HG02938 (cell line): ENCODE data around the gene PLEKHG2.
"Not testable (repeated sequence)": the region's sequence is repeated elsewhere in the genome, so short reads cannot be mapped to it uniquely, and the experiment has no call there.

Experiments used
- ATAC-seq: cut with Tn5 transposase; IDR thresholded peaks from one replicate; pipeline ENCODE4 v1.9.1; 2021; ENCODE audit warnings: mild to moderate bottlenecking, moderate library complexity; ENCODE audit not compliant: unreplicated experiment

The PLEKHG2 gene, protein sequence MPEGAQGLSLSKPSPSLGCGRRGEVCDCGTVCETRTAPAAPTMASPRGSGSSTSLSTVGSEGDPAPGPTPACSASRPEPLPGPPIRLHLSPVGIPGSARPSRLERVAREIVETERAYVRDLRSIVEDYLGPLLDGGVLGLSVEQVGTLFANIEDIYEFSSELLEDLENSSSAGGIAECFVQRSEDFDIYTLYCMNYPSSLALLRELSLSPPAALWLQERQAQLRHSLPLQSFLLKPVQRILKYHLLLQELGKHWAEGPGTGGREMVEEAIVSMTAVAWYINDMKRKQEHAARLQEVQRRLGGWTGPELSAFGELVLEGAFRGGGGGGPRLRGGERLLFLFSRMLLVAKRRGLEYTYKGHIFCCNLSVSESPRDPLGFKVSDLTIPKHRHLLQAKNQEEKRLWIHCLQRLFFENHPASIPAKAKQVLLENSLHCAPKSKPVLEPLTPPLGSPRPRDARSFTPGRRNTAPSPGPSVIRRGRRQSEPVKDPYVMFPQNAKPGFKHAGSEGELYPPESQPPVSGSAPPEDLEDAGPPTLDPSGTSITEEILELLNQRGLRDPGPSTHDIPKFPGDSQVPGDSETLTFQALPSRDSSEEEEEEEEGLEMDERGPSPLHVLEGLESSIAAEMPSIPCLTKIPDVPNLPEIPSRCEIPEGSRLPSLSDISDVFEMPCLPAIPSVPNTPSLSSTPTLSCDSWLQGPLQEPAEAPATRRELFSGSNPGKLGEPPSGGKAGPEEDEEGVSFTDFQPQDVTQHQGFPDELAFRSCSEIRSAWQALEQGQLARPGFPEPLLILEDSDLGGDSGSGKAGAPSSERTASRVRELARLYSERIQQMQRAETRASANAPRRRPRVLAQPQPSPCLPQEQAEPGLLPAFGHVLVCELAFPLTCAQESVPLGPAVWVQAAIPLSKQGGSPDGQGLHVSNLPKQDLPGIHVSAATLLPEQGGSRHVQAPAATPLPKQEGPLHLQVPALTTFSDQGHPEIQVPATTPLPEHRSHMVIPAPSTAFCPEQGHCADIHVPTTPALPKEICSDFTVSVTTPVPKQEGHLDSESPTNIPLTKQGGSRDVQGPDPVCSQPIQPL (N-terminal part only)

DNA sequence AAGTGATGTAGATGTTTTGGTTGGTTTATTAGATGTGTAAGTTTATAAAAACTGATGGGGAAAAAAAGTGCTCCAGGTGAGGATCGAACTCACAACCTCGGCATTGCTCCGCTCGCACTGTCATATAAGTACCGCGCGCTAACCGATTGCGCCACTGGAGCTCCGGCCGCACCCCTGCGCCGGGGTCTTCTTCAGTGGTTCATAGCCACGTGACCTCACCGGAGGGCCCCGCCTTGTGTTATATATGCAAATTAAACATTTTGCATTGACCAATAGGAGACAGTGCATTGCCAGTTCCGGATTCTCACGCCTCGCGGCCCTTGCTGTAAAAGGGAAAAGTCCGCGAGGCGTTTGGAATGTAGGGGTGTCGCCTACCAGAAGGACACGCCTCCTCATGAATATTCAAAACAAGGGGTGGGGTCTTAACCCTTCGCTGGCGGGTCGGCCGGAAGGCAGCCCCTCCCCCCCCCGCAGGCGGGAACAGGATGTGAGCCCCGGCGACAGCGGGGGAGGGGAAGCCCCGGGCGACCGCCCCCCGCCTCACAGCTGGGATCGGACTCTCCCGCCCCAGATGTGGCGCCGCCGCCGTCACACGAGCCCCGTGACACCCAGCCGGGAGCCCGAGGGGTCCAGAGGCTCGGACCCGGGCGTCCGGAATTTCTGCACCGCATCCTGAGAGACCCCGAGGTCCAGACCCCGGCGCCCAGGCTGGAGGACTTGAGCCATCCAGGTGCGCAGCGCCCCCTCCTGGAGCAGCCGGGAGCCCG, at the start of gene PLEKHG2:
Gene PLEKHG2 (plus strand): TSS at position 570 of the 767 bp plus-strand sequence. CDS start 1,418 bp downstream, outside the sequence.
- peak; percentile 55 for ATAC-seq

DNA sequence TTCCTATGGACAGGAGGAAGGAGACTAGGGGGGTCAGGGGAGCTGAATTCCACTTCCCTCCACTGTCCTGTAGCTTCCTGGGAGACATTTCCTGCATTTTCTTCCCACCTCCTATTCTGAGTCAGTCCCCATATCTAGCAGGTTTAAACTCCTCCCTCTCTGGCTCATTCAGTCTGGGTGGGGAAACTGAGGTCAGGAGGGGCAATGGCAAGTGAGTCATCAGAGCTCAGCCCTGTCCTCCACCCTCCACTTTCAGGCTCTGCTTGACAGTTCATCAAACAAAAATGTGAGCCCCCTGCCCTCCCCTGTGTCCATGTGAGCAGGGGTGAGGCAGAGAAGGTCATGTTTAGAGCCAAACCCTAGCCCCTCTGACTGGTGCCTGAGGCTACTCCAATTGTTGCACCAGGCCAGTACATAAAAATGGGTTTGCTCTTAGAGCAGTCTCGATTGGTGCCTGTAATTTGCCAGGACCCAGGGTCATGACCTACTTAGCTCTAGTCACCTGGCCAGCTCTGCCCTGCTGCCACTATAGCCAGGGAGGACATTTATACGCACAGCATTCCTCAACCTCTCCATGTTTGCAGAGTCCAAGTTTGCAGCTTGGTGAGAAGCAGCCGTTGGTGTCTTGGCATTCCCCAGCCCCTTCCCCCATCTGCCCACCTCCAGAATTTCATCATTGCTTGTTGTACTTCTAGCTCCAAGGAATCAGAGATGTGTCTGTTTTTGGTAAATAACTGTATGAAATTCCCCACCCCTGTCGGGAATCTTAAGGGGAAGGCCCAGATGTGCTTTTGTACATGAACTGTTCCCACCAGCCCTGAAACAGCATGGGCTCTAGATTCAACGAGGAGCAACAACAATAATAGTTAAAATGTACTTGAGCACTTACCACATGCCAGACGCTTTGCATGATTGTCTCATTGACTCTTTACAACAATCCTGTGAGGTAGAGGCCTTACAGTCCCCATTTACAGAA, 49.5 kb upstream of the PLEKHG2 start:
- no peak for ATAC-seq

DNA sequence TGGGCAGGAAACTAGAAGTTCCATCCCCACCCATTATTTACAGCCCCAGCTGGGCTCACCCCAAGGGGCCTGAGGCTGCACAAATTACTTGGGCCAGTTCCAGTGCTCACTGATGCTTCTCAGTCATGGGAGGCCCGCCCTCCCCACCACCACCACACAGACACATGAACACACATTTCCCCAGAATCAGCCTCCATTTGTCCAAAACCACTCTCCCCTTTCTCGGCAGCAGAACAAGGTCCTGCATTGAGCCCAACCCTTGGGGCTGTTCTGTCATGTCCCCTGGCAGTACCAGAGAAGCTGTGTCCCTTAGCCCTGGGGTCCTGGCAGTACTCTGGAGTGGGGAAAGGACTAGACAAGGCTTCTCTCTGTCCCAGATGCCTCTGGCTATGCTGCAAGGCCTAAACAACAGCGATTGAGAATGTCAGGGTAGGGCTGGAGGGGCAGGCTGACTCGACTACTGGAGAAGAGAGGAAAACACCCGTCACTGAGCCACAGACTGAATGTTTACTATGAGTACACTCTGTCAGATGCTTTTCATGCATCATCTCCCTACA, 48.5 kb upstream of the PLEKHG2 start:
- no peak for ATAC-seq

DNA sequence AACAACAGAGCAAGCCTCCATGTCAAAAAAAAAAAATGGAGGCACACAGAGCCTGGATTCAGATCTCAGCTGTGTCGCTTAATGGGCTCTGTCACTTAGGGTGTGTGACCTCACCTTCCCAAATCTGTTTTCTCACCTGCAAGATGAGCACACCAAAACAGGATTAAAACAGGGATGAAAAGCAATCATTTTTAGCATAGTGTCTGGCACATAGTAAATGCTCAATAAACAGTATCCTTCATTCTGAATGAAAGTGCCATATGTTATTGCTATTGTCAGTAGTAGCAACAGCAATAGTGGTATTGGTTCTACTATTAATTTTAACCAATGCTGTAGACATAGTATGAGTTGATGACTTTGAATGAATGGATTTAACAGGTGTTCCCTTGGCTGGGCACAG, 46.9 kb upstream of the PLEKHG2 start:
- no peak for ATAC-seq

DNA sequence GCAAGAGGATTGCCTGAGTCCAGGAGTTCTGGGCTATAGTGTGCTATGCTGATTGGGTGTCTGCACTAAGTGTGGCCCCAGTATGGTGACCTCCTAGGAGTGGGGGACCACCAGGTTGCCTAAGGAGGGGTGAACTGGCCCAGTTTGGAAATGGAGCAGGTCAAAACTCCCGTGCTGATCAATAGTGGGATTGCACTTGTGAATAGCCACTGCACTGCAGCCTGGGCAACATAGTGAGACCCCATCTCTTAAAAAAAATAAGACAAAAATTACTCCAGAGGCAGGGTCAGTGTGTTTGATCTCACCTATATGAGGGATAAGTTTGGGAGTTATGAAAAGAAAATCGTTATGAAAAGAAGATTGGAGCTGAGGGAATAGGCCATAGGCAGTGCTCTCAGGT, 43.3 kb upstream of the PLEKHG2 start:
- ATAC-seq, result no peak

DNA sequence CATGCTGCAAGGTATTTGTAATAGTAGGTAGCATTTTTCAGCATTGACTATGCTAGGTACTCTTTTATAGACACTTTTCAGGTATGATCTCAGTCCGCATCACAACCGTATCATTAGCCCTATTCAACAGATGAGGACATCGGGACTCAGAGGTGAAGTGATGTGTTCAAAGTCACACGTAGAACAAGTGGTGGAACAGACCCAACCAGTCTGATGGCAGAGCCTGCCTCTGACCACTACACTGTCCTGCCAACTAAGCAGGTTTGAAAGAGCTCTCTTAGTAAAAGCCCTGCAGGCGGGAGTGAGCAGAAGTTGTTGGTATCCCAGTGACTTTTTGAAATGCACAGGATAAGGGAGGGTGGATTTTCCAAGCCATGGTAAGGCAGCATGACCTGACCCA, 41.7 kb upstream of the PLEKHG2 start:
- no peak for ATAC-seq

DNA sequence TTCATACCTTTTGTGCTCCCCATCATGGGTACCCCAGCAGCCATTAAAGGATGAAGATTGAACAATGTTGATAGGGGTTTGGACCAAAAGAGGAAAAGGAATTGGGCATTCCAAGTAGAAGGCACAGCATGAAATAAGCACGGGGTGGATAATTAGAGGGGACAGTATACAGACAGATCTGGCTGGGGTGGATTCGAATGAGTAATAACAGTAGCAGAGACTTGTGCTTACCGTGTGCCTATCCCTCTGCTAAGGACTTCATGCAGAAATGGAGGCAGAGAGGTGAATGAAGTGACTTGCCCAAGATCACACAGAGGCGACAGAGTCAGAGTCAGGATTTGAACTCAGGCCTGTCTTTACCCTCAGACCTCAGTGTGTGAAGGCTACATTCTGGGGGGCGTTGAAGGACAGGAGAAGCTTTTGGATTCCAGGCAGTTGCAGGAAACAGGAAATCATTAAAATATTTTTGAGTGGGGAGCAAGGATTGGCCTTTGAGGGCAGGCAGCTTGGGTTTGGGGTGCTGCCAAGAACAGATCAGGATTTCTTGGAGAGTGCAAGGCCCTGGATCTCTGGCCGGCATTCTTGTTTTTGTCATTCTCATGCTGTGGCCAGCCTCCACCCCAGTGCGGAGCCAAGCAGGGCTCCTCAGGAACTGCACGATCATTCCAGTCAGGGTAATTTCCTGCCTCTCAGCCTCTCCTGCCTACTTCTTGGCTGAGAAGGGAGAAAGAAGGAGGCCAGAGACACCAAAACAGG, 40.2 kb upstream of the PLEKHG2 start:
- ATAC-seq, result no peak

DNA sequence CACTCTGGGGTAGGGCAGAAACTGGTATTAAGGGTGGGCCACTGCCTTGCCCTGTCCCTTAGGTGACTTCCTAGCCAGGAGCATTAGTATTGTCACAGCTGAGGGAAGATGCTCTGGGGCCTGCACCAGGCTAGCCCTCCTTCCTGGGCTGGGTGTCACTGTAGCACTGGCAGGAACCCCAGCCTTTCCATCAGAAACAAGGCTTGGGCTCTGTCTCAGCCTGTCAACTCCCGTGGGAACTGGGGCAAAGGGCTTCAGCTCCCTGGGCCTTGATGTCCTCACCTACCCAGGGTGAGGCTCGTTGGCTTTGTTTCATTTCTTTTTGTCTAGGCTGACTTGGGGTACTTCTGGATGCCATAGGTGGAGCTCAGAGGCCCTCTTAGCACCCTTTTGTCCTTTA, 39.5 kb upstream of the PLEKHG2 start:
- ATAC-seq, result no peak

DNA sequence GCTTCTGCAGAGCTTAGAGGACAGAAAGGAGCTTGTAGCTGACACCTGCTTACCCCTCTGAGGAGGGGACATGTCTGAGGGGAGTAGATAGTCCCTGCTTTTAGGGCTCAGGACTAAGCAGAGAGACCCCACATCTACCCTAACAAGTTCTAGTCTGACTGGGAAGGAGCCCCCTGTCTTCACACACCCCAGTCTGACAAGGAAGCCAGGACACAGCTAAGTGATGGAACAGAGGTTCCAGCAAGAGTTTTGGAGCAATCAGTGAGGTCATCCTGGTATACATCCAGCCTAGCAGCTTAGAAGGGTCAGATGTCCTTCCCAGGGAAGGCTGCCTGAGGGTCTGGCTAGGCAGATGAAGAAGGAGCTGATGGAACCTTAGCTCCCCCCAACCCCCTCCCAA, 36.5 kb upstream of the PLEKHG2 start:
- no peak for ATAC-seq

DNA sequence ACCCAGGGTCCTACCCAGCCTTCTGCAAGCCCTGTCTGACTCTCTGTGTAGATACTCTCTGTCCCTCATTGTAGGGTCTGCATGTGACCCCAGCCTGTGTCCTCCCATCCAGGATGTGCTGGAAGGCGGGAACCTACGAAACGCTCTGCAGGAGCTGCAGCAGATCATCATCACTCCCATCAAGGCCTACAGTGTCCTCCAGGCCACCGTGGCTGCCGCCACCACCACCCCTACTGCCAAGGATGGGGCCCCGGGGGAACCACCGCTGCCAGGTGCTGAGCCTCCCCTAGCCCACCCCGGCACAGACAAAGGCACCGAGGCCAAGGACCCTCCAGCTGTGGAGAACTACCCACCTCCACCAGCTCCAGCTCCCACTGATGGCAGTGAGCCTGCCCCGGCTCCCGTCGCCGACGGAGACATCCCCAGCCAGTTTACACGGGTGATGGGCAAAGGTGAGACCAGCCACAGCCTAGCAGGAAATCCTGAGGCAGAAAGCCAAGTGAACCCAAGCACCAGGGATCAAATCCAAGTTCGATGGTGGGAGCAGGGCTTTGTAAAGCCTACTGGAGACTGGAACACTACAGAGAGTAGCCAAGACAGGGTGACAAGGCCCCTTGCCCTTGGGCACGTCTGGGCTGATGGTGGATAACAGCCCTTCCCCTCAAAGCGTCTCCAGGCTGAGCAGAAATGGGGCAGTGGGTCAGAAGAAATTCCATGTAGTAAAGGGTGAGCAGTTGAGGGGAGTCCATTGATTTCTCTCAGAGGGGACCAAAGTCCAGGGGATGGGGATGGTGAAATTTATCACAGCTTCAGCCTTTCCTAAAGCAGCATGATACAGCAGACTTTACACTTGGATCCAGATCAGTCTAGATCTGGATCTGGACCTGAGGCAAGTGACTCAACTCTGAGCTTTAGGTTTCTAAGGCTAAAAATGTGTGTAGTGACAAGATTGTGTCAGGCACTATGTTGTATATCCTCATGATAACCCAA, 34.8 kb upstream of the PLEKHG2 start:
- ATAC-seq, result no peak

DNA sequence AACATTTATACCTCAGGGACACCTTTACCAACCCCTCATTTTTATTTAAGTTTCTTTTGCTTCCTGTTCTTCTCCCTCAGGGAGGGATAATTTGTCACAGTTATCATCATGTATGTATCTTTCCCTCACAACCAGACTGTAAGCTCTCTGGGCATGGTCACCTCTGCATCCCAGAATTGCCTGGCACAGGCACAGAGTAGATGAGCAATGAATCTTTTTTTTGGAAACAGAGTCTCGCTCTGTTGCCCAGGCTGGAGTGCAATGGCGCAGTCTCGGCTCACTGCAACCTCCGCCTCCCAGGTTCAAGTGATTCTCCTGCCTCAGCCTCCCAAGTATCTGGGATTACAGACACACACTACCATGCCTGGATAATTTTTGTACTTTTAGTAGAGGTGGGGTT, 33.1 kb upstream of the PLEKHG2 start:
- not testable (repeated sequence) for ATAC-seq

DNA sequence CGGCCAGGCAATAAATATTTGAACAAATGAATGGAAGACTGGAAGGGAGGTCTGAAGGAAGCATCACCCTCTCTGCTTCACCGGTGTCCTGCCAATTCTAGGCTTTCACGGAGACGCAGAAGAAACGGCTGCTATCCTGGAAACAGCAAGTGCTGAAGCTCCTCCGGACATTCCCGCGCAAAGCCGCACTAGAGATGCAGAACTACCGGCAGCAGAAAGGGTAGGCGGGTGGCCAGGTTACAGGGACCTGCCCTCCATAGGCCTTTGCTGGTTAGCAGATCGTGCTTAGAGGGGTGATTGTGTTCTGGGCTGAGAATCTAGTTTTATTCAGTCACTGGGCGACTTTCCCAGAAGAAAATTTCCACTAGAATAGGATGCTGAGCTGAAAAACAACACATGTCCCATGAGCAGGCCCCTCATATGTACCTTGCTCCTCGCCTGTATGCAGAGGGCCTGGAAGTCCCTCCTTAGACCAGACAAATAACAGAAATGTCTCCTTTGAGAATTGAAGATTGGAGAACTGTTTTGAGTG, 32.5 kb upstream of the PLEKHG2 start:
- no peak for ATAC-seq

DNA sequence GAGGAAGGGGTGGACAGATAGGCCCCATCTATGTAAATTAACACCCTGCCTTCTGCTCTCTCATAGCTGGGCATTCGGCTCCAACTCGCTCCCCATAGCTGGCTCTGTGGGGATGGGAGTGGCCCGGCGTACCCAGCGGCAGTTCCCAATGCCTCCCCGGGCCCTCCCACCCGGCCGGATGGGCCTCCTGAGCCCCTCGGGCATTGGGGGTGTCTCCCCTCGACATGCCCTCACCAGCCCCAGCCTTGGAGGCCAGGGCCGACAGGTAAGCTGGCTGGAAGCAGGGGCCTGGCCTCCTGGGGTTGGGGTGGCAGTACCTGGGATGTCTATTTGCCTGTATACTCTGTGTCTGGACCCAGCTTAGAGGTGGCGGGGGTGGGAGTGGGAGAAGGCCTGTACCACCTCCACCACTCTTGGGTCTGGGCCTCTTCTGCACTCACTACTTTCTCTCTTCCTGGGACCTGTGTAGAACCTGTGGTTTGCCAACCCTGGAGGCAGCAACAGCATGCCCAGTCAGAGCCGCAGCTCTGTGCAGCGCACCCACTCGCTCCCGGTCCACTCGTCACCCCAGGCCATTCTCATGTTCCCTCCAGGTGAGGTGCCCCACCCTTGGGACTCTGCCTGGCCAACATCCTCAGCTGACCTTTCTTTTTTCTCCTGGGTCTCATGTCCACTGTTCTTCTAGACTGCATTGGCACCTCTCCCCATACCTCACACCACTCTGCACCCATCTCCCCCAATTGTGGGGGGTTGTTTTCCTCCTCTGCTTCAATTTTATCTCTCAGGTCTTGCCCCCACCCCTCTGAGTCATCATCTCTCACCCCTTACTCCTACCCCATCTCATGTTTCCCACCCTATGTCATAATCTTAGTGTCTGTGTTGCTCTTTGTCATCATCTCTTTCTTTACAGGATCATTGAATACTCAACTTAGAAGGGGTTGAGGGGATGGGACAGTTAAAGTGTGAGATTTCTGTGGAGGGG, 31.7 kb upstream of the PLEKHG2 start:
- no peak for ATAC-seq

DNA sequence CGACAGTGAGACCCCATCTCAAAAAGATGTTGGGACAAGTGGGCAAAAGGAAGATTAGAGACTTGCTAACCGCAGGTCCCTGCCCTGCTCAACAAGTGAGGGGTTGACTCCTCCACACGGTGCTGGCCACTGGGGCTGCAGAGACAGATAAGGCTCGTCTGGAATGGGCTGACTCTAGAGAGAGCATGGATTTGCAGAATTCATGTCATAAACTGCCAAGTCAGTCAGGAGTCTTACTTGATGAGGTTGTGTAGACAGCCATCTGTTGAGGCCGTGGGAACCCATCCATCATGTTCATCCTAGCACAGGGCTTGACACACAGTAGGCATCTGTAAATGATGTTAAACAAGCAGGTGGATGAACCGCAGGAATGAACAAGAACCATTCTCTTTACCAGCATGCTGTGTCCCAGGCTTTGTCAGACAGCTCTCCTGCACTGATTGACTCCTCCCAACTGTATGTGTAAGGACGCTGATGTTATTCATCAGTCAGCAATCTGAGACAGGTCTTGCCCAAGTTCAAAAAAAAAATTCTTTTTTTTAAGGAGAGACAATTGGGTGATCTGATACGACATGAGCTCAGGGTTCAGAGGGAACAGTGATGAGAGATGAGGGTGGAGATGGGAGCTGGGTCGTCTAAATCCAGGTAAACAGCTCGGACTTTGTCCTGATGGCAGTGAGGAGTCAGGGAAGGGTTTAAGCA, 30.4 kb upstream of the PLEKHG2 start:
- no peak for ATAC-seq
